Measurements from ENCODE around the gene FYB1. TPM values are rescaled to one million over a fixed set of nuclear protein-coding genes. Genes with fewer than 3 reads are reported as not detected.
A peak's percentile ranks its signal among the peaks of the same experiment; 100 is the strongest.

Gene FYB1
- total and polyA plus RNA-seq, 2 of the 8 experiments (the other 6 are each of a cell fraction or from before 2014, with no cell fraction given) = not detected

- no peak overlapping the region for H2BK12ac ChIP-seq (ENCODE audit: low read depth, low read length)
- H3K36me3 ChIP-seq (ENCODE audit: control insufficient read depth in 2 of 4, insufficient read depth in 4 of 4, low read length in 3 of 4) = no peaks in the 10 kb centered on the region
- no peak overlapping the region for H4K91ac ChIP-seq (replicated peaks; ENCODE audit: insufficient read length, low read length)
- no peak overlapping the region for H3K14ac ChIP-seq (ENCODE audit: insufficient read length)
- DNase-seq (ENCODE audit: low read depth in 1 of 2, low spot score in 2 of 2) (no peak), FAIRE-seq (no peak)
- no peak overlapping the region for H2BK20ac ChIP-seq (ENCODE audit: low read length)
- no peak overlapping the region for H3K18ac ChIP-seq (ENCODE audit: extremely low read depth, low read length)
- no peak overlapping the region for H2AK5ac ChIP-seq (ENCODE audit: low read depth, low read length)
- H4K5ac ChIP-seq (ENCODE audit: insufficient read length, low read depth, low read length) = no peak overlapping the region
- H2AFZ ChIP-seq (ENCODE audit: low read length) = no peak overlapping the region
- ChIA-PET POLR2A (ENCODE audit: partially characterized antibody) (no interaction called here), CTCF (ENCODE audit: partially characterized antibody) (interaction anchor here (0.7 to 1.2 kb wide), 7 partner anchors 9 to 410 kb away, joined by 3 to 5 read pairs (median 3); no protein-coding TSS in a partner anchor)
- no peak overlapping the region for H2BK5ac ChIP-seq (ENCODE audit: low read depth, low read length)
- no peaks in the 10 kb centered on the region for H4K20me1 ChIP-seq (replicated peaks in 1 of 2; ENCODE audit: control insufficient read depth in 1 of 2, insufficient read depth in 2 of 2, low read length in 2 of 2)
- no peak overlapping the region for H3K27ac ChIP-seq (ENCODE audit: low read depth, low read length)
- H3K9me3 ChIP-seq (ENCODE audit: insufficient read depth in 2 of 2, low read depth in 1 of 2, low read length in 1 of 2) = no peaks in the 10 kb centered on the region
- no peaks in the 10 kb centered on the region for H3K79me1 ChIP-seq (ENCODE audit: low read depth, low read length)
- no peak overlapping the region for H2BK15ac ChIP-seq (ENCODE audit: low read length)
- H3K4me3 ChIP-seq (ENCODE audit: extremely low read depth in 1 of 4, insufficient read depth in 2 of 4, low read depth in 3 of 4, low read length in 4 of 4) = no peak overlapping the region
- 69% methylated on average over 9 of the region's 9 CpGs; no CpG with 5 or more reads in 1 of the 2 experiments for WGBS, 2 experiments (ENCODE audit: extremely low coverage in 1 of 2, insufficient coverage in 1 of 2, insufficient read length in 1 of 2, insufficient replicate concordance in 2 of 2, low coverage in 1 of 2, low lambda C conversion rate in 2 of 2, missing lambda C conversion rate in 1 of 2)
- H3K23ac ChIP-seq (ENCODE audit: insufficient read length) = no peak overlapping the region
- no peak overlapping the region for H4K8ac ChIP-seq (ENCODE audit: extremely low read depth, insufficient read depth, low read length)
- TF ChIP-seq, protein P1, sequence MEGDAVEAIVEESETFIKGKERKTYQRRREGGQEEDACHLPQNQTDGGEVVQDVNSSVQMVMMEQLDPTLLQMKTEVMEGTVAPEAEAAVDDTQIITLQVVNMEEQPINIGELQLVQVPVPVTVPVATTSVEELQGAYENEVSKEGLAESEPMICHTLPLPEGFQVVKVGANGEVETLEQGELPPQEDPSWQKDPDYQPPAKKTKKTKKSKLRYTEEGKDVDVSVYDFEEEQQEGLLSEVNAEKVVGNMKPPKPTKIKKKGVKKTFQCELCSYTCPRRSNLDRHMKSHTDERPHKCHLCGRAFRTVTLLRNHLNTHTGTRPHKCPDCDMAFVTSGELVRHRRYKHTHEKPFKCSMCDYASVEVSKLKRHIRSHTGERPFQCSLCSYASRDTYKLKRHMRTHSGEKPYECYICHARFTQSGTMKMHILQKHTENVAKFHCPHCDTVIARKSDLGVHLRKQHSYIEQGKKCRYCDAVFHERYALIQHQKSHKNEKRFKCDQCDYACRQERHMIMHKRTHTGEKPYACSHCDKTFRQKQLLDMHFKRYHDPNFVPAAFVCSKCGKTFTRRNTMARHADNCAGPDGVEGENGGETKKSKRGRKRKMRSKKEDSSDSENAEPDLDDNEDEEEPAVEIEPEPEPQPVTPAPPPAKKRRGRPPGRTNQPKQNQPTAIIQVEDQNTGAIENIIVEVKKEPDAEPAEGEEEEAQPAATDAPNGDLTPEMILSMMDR (IDR thresholded peaks at IDR 0.05; ENCODE audit: control extremely low read depth in 1 of 3, insufficient read depth in 1 of 3, low read depth in 1 of 3, low read length in 3 of 3) = peak in 2 of 3 experiments; percentile 40 to 62; a peak in 3 of 4 replicates
- TF ChIP-seq RAD21 (IDR thresholded peaks at IDR 0.05 in 1 of 2, conservative IDR thresholded peaks at IDR 0.05 in 1 of 2; ENCODE audit: low read depth in 2 of 2, low read length in 2 of 2) (peak; percentile 26 to 43; a peak in 3 of 4 replicates), EZH2 (IDR thresholded peaks at IDR 0.05; ENCODE audit: low read depth, low read length, severe bottlenecking) (no peak)
- H3K79me2 ChIP-seq (ENCODE audit: control insufficient read depth in 1 of 2, insufficient read depth in 2 of 2, low read length in 2 of 2) = no peaks in the 10 kb centered on the region
- no peaks in the 10 kb centered on the region for H3K4me1 ChIP-seq (replicated peaks in 1 of 4; ENCODE audit: control insufficient read depth in 3 of 4, insufficient read depth in 4 of 4, low read length in 3 of 4)
- H3K9ac ChIP-seq (replicated peaks in 1 of 4; ENCODE audit: extremely low read depth in 1 of 4, low read depth in 3 of 4, low read length in 3 of 4) = no peak overlapping the region
- H3K4ac ChIP-seq (replicated peaks; ENCODE audit: insufficient read length, low read depth, low read length) = no peak overlapping the region
- H3K27me3 ChIP-seq (replicated peaks in 1 of 4; ENCODE audit: control insufficient read depth in 3 of 4, extremely low read depth in 1 of 4, insufficient read depth in 3 of 4, low read length in 3 of 4) = no peaks in the 10 kb centered on the region
- no peak overlapping the region for H3K56ac ChIP-seq (replicated peaks; ENCODE audit: insufficient read length, low read depth, low read length)
- no peak overlapping the region for H3K4me2 ChIP-seq (ENCODE audit: insufficient read depth in 1 of 2, low read depth in 2 of 2, low read length in 2 of 2)
- H2BK120ac ChIP-seq (replicated peaks; ENCODE audit: low read depth, low read length) = no peak overlapping the region
- no peaks in the 10 kb centered on the region for H3K23me2 ChIP-seq (ENCODE audit: low read depth, low read length)
These were observed 81.4 kb downstream of the FYB1 start for GRCh38 chr5:39137819-39138451.

All from H1 (cell line).